NCI-H2171 treated with DMSO at 0.1 percent for 48 hours (cell line): Measurements from ENCODE around the gene TMEM94.

Source experiments
- DNase-seq: peaks from one replicate; lab custom pipeline; 2025; lab: John Stamatoyannopoulos, UW

Gene TMEM94

DNA sequence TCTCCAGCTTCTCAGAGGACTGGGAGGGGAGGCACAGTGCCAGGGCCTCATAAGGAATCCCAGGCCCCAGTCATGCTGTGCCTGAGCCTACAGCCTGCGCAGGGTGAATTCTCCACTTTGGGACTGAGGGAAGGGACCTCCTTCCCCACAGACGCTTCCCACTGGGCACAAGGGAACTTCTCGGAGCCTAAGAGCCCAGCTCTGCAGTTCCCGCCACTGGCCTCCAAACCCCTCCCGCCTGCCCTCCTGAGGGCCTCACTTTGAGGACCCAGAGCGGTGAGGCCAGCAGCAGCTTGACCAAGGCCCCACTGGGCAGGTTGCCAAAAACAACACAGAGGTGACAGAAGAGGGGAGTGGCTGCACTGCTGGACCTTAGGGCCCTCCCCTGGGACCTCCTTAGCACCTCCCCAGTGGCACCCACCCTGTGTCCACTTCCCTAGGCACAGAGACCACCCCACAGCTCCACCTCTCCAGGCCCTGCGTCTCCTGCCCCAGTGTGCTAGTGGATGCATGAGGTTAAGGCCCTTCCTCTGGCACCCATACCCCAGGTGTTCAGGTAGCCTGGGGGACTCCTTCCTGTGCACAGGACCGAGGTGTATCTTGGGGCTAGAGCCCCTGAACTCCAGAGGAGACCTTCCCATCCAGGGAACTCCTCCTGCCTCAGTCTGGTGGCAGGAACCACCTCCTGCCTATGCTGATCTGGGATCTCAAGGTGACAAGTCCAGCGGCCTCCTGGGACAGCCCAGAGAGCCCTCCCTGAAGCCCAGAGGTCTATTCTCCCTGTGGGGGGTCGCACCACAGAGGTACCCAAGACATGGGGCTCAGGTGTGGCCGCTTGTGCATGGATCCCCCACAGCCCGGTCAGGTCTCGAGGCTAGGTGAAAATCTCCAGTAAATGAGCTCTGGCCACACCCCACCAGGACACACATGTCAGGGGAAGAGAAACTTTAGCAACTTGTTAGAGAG, 55.5 kb downstream of the TMEM94 start:
- no peak for DNase-seq

DNA sequence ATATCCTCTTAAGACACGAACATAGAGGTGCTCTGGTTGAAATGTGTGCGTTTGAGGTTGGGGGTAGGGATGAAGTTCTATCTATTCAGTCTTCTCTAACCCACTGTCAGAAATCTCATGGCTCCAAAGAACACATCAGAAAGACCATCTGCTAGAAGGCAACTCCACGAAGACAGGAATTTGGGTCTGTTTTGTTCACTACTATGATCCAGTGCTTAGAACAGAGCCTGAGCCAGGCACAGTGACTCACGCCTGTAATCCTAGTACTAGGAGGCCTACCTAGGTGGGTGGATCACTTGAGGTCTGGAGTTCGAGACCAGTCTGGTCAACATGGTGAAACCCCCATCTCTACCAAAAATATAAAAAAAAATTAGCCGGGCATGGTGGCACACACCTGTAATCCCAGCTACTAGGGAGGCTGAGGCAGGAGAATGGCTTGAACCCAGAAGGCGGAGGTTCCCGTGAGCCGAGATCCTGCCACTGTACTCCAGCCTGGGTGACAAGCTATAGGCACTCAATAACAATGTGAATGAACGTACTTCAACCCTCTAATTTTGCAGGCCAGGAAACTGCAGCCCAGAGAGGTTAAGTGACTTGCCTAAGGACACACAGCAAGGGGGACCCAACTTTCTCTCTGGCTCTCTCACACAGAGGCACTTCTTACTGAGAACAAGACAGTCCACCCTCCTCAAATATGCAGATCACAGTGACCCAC, 56.6 kb downstream of the TMEM94 start:
- DNase-seq, result no peak

GRCh38 chr17:75513641-75514000, 57.2 kb downstream of the TMEM94 start:
- no peak for DNase-seq

- DNase-seq, result no peak
Observed at GRCh38 chr17:75514299-75514918, 58.0 kb downstream of the TMEM94 start.

DNA sequence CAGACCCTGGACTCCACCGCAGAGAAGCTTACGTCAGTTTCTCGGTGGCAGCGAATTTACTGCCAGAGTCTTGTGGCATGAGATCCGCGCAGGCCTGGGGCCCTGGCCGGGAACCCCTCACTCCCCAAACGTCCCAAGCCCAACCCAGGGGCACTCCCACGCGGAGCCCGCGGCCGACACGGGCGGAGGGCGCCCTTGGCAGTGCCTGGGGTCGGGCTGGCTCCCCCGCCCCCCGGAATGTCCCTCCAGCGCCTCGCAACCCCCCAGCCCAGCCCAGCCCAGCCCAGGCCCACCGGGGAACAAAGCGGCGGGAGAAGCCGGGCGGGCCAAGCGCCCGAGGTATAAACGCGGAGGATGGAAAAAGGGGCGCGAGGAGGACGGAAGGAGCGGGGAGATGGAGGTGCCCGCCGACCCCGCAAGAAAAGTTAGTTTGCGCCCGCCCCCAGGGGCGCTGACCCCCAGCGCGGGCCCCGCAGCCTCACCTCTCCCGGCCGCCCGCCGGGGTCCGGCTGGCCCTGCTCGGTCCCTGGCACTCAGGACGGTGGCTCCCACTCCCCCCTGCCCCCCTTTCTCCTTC, 58.6 kb downstream of the TMEM94 start:
- DNase-seq, result no peak

DNA sequence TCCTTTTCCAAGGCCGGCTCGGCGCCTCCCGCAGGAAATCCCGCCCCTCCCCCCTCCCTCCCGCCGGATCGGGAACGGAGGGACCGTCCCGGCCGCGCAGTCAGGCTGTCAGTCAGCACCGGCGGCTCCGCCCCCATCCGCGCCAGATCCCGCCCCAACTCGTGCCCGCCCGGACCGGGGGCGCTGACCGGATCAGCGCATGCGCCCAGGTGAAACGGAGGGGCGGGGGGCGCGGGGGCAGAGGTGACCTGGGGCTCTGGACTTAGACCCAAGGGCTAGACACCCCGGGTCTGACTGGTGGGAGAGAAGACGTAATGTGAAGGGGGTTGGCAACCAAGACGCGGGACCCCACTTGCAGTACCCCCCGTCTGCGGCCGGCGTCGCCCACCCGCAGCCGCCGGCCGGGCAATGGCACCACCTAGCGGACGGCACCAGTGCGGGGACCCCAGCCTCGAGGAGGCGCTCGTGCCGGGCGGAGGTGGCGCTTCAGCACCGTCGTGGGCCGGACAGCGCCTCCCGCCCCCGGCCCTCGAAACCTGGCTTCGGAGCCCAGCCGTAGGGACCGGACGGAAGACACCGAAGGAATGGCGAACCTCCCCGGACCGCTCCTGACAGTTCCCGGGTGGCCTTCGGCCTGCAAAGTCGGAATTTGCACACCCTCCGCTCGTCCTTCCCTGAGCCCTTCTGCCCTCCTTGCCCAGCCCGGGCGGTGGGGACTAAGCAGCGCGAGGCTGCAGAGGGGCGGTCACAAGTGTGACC, 59.2 kb downstream of the TMEM94 start, which contains the start of gene CASKIN2:
TSS of gene CASKIN2 (minus strand) at position 42 of the 759 bp plus-strand sequence. CDS start 1,733 bp downstream, outside the sequence.
- peak; percentile 88 for DNase-seq

GRCh38 chr17:75516255-75516618, 59.8 kb downstream of the TMEM94 start, which contains the start of gene TSEN54:
TSS of gene TSEN54 (plus strand) at chr17:75516528. CDS start at chr17:75516561, 33 bp downstream.
- DNase-seq, result peak; percentile 88

- DNase-seq, result no peak
Observed at GRCh38 chr17:75516619-75517296, 60.3 kb downstream of the TMEM94 start.

GRCh38 chr17:75517297-75517865, 60.9 kb downstream of the TMEM94 start:
- no peak for DNase-seq

DNA sequence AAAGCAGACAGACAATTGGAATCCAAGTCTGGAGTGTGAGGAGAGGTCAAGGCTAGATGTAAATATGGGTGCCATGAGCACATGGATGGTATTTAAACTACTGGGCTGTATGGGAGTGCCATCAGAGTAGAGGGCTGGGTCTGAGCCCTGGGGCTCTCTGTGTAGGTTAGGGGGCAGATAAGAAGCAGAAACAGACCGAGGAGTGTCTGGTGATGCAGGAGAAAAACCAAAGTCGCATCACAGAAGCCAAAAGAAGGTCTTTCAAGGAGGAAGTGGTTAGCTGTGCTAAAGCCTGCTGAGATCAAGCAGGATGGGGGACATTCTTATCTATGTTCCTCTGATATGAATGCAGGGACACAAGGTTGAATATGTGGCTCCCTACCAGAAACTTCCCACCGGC, 61.8 kb downstream of the TMEM94 start:
- DNase-seq, result no peak

GRCh38 chr17:75518983-75519537, 62.6 kb downstream of the TMEM94 start:
- DNase-seq, result no peak

DNA sequence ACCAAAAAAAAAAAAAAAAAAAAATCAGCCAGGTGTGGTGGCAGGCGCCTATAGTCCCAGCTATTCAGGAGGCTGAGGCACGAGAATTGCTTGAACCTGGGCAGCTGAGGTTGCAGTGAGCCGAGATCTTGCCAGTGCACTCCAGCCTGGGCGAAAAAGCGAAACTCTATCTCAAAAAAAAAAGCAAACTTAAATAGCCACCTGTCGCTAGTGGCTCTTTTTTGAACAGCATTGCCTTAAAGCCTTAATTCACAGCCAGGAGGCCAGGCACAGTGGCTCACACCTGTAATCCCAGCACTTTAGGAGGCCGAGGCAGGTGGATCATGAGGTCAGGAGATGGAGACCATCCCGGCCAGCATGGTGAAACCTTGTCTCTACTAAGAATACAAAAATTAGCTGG, 64.0 kb downstream of the TMEM94 start:
- peak; percentile 23 for DNase-seq

DNA sequence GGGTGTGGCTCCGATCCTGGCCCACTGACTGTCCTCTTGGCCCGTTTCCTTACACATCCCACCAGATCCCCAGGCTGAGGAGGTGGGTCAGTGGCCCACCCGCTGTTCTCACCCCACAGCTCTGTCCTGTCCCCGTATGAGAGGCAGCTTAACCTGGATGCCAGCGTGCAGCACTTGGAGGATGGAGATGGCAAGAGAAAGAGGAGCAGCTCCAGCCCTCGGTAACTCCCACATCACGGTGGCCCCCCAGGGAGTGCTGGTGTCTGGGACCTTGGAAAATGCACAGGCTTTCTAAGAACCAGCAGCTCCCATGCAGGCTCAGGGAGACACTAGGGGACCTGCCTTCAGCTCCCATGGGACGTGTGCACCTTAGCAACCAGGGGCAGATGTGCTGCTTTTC, 64.9 kb downstream of the TMEM94 start:
- no peak for DNase-seq

- no peak for DNase-seq
Observed at GRCh38 chr17:75521951-75522727, 65.7 kb downstream of the TMEM94 start.

GRCh38 chr17:75523647-75524046, 67.2 kb downstream of the TMEM94 start:
- DNase-seq, result no peak

DNA sequence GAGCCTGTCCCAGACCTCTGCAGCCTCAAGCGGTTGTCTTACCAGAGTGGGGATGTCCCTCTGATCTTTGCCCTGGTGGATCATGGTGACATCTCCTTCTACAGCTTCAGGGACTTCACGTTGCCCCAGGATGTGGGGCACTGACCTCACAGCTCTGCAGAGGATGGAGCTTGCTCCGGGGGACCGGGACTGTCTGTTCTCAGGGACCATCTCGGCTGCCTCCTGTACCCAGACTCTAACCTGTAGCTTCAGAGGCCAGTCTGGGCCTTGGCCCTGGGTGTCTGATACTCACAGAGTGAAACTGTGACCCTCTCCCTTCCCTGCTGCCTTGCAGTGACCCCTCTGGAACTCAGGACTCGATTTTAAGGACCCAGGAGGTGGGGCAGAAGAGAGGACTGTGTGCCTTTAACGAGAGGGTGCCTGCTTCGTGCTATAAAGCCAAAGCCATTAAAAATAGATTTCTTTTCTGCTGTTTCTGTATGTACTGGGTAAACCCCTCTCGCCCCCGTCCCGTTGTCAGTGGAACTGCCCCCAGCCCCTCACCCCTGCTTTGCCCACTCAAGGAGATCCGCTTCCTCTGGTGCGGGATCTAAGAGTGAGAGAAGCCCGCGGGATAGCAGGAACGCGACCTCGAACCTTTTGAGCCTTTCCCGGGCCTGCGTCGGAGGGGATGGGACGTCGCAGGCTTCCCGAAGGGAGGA, 68.0 kb downstream of the TMEM94 start:
- DNase-seq, result no peak

GRCh38 chr17:75524970-75525805, 68.8 kb downstream of the TMEM94 start, which contains the start of gene LLGL2:
TSS of gene LLGL2 (plus strand) at chr17:75525697. CDS start at chr17:75543427, 17,730 bp downstream.
- DNase-seq, result peak; percentile 83
